HG02759 (cell line): ENCODE data around the gene PNMA8C.
"Not testable (repeated sequence)": the region's sequence is repeated elsewhere in the genome, so short reads cannot be mapped to it uniquely, and the experiment has no call there.

Experiments
- ATAC-seq: cut with Tn5 transposase; IDR thresholded peaks from one replicate; pipeline ENCODE4 v1.9.1; 2021; ENCODE audit warnings: mild to moderate bottlenecking, moderate library complexity; ENCODE audit not compliant: unreplicated experiment

The PNMA8C gene

DNA sequence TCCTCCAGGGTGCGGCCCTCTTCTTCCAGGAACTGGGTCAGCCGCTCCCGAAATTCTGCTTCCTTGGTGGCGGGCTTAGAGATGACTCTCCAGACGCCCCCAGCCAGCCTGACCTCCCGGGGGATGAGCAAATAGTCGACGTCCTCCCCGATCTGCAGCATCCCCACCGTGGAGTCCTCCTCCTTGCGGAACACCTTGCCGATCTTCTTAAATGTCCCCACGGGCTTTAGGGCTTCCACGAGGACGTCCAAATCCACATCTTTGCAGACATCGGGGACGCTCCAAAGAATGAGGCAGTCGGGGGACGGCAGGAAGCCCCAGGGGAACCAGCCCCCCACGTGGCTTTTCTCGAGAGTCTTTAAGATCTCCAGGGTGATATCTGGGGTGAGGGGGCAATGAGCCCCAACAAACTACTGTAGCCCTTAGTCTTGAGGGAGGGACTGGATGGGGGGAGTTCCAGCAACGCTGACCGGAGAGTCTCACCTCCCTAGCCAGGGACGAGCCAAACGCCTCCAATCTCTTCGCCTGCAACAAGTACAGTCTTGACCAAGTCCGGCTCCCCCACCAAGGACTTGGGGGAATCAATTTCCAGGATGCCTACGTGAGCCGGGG is 16.0 kb downstream of the PNMA8C start:
- ATAC-seq: no peak

GRCh38 chr19:46411925-46412649 is 16.6 kb downstream of the PNMA8C start:
- ATAC-seq: no peak

DNA sequence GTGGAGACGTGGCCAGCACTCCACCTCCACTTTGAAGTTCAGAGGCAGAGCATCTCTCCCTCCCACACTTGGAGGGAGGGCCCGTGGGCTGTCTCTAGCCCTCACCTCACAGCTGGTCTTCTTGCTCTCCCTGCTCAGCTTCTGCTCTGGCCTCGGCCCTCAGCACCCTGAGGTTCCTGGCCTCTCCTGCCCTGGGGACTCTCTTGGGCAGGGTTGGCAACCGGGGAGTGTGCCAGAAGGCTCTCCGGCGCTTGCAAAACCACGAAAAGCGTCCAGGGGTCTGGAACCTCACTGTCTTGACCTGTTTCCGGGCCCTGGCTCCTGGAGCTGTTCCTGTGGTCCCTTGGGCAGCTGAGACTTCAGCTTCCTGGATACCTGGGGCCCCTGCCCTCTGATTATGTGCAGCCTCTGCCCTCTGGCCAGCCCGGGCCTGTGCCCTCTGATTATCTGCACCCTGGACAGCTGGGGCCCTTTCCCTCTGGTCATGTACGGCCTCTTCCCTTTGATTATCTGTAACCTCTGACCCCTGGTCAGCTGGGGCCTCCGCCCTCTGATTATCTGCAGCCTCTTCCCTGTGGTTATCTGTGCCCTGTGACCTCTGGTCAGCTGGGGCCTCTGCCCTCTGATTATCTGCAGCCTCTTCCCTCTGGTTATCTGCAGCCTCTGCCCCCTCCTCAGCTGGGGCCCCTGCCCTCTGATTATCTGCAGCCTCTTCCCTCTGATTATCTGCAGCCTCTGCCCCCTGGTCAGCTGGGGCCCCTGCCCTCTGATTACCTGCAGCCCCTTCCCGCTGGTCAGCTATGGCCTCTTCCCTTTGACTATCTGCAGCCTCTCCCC is 17.4 kb downstream of the PNMA8C start:
- no peak for ATAC-seq

GRCh38 chr19:46410205-46411087 is 18.3 kb downstream of the PNMA8C start:
- ATAC-seq: no peak

- no peak for ATAC-seq
Observed at GRCh38 chr19:46409191-46409590, 19.5 kb downstream of the PNMA8C start.

GRCh38 chr19:46408664-46409039 is 20.1 kb downstream of the PNMA8C start:
- no peak for ATAC-seq

GRCh38 chr19:46407856-46408663 is 20.7 kb downstream of the PNMA8C start:
- no peak for ATAC-seq

- no peak for ATAC-seq
Observed at GRCh38 chr19:46406976-46407375, 21.8 kb downstream of the PNMA8C start.

DNA sequence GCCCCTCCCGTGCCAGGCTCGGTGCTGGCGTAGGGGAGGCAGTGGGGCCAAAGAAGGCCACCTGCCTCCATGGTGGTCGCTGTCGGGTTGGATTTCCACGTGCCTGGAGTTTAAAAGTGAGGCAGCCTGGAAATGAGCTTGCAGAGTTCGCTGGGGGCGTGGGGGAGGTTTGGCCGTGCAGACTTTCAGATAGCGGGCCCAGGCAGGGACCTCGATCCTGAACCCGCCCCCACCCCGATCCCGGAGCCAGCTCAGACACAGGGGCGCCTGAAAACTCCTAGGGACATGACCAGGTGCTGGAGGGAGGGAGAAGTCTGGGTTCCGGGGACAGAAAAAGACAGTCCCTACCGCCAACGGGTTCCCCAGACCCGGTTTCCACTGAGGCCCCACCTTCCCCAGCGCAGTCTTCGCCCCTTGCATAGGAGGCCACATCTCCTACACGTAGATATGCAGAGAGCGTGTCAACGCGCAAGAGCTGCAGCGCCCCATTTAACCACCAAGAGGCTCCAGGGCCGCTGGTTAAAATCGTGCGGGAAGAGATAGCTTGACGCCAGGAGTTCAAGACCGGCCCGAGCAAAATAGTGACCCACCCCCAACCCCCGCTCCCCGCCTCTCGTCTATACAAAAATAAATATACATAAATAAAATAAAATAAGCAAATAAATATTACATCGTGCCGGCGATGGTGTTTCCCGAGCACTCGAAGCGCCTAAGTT is 23.8 kb downstream of the PNMA8C start:
- no peak for ATAC-seq

DNA sequence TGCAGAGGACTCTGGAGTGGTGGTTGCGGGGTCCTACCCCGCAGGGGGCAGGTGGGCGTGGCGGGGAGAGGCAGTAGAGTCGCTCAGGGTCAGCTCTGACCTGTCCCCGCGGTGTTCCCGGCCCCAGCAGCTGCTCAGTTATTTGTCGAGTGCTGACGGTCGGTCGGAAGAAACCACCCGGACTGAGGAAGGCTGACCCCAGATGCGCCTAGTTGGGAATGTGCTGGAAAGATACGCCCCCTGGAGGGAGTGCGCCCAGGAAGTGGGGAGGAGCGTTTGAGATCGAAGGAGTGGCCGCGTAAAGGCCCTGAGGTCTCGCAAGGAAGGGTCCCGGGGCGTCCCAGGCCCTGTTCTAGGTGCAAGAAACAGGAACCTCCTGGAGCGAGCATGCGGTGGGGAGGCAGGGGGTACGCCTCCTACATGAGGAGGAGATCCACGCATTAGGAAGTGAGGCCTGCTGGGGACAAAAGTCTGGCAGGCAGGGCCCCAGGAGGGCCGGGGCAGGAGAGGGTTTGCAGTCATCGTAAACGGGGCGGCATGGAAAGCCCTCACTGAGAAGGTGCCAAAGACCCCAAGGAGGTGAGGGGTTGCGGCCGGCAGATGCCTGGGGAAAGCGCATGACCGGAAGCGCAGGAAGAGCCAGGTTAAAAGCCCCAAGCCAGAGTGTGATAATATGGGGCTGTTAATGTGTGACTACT is 24.5 kb downstream of the PNMA8C start:
- no peak for ATAC-seq

- no peak for ATAC-seq
Observed at GRCh38 chr19:46402725-46403124, 26.0 kb downstream of the PNMA8C start.

DNA sequence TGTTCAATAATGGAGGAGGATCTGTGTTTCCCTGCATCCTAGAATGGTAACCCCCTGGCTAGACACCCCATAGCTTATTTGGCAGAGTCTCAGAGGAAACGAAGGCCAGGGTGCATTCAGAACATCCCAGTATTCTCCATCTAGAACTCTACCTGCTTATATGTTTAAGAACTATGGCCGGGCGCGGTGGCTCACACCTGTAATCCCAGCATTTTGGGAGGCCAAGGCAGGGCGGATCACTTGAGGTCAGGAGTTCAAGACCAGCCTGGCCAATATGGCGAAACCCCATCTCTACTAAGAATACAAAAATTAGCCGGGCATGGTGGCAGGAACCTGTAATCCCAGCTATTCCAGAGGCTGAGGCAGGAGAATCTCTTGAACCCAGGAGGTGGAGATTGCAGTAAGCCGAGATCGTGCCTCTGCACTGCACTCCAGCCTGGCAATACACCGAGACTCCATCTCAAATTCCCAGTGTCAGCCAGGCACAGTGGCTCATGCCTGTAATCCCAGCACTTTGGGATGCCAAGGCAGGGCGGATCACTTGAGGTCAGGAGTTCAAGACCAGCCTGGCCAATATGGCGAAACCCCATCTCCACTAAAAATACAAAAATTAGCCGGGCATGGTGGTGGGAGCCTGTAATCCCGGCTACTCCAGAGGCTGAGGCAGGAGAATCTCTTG is 30.8 kb downstream of the PNMA8C start:
- not testable (repeated sequence) for ATAC-seq

- ATAC-seq: no peak
Observed at GRCh38 chr19:46394402-46394797, 34.3 kb downstream of the PNMA8C start.

DNA sequence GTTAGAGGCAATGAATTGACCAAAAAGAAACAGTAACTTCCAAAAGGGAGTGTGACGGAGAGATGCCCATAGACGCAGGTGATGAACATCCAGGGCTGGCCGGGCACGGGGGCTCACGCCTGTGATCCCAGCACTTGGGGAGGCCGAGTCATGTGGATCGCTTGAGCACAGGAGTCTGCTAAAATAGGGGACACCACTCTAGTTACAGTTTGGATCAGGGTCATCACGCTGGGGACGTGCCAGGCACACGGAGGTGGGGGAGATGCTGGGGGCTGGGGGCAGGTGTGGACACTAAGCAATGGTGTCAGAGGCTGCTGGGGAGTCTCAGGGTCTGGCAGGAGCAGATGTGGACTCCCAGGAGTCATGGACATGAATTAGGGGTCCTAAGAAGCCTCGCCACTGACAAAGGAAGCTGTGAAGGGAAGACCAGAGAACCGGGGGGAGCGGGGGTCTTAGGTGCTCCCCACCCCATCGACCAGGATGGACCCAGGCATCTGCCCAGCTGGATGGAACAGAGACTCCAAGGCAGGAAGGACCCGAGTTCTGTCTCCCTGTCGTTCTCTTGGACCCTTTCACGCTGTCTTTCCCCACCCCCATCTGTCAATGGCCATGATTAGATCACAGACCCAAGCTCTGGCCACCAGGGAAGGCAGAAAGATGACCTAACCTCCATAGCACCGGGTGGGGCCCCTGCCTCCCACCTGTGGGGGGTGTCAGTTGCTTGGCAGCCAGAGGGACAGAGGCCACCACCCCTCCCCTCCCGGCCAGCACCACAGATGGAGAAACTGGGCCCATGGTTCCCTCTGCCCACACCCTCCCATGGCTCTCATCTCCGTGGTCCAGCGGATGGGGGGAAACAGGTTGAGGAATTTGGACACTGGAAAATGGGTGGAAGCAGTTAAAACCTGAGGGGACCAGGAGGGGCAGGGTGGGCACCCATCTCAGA is 35.0 kb downstream of the PNMA8C start:
- no peak for ATAC-seq

DNA sequence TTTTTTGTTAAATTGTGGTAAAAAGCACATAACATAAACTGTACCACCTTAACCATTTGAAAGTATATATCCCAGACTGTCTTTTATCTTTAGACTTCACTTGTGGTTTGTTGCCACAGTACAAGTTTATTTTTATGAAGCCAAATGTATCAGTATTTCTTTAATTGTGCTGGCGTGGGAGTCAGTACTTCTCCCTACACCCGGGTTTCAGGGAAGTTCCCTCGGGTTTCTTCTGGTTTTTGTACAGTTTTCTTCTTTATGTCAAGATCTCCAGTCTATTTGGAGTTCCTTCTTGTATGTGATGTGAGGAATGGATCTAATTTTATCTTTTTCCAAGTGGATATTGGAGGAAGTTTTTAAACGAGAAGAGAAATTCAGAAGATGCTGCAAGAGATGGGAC is 35.9 kb downstream of the PNMA8C start:
- no peak for ATAC-seq

DNA sequence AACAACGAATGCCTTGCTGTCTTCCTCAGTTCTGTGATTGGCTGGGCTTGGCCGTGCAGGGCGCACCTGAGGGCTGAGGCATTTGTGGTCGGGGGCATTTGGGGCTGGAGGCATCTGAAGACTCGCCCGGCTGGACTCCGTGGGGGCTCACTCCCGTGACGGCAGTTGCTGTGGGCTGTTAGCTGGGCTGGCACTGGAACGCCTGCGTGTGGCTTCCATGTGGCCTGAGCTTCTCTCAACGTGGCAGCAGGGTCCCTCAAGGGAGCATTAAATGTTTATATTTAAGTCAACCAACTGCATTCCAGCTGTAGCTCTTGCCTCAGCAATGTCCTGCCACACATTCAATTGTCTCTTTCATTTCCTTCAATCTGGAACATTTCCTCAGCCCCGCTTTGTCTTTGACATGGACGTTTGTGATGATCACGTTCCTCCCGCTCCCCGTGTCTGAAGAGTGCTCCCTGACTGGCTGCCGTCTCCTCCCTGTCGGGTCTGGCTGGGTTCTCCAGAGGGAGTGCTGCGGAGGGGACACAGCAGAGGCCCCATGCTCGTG is 36.4 kb downstream of the PNMA8C start:
- ATAC-seq: no peak
